Keratinocyte (primary cell): Measurements from ENCODE around the gene NXT1.

Source experiments
- CTCF ChIP-seq, 3 experiments: IDR thresholded peaks in 1 of 3; conservative IDR thresholded peaks in 1 of 3; optimal IDR thresholded peaks in 1 of 3; 2 replicates in 2 of 3; 3 replicates in 1 of 3; pipeline versions ENCODE3 to v1.5.1; 2011; ENCODE audit warnings: low read length in 3 of 3, mild to moderate bottlenecking in 3 of 3, moderate library complexity in 2 of 3, control low read depth in 1 of 3, inconsistent platforms in 1 of 3; ENCODE audit not compliant: insufficient read depth in 2 of 3; ENCODE audit errors: extremely low read depth in 1 of 3
- EZH2 ChIP-seq: IDR thresholded peaks from one replicate; pipeline ENCODE4 v1.6.1; 2012; ENCODE audit warnings: inconsistent platforms, mild to moderate bottlenecking, low read length, moderate library complexity

GRCh38 chr20:23397961-23398360 lies 47.4 kb downstream of the NXT1 start:
- no peak for TF ChIP-seq EZH2
- TF ChIP-seq CTCF (optimal IDR thresholded peaks at IDR 0.05 in 1 of 3, IDR thresholded peaks at IDR 0.05 in 1 of 3, conservative IDR thresholded peaks at IDR 0.05 in 1 of 3; ENCODE audit: extremely low read depth in 1 of 3, insufficient read depth in 2 of 3, low read length in 3 of 3) = no peak
